ENCODE measurements around the gene BLTP2. TPM values are rescaled to one million over a fixed set of nuclear protein-coding genes. Genes with fewer than 3 reads are reported as not detected.
A peak's percentile ranks its signal among the peaks of the same experiment; 100 is the strongest.
"Not testable (repeated sequence)": the region's sequence is repeated elsewhere in the genome, so short reads cannot be mapped to it uniquely, and the experiment has no call there.

BLTP2 gene
- total RNA-seq, 1 experiment from 2014 or later: 139 TPM

GRCh38 chr17:28661635-28662526 lies 16.9 kb upstream of the BLTP2 start, which contains the start of the genes SDF2 and SUPT6H (continued):
- peak; percentile 77; the same call in 1 of the 2 replicates for TF ChIP-seq GABPB1 (CRISPR knock-in tag; IDR thresholded peaks at IDR 0.05)
- no peak for TF ChIP-seq PRDM15 (CRISPR knock-in tag; IDR thresholded peaks at IDR 0.05)
- TF ChIP-seq, protein P1, sequence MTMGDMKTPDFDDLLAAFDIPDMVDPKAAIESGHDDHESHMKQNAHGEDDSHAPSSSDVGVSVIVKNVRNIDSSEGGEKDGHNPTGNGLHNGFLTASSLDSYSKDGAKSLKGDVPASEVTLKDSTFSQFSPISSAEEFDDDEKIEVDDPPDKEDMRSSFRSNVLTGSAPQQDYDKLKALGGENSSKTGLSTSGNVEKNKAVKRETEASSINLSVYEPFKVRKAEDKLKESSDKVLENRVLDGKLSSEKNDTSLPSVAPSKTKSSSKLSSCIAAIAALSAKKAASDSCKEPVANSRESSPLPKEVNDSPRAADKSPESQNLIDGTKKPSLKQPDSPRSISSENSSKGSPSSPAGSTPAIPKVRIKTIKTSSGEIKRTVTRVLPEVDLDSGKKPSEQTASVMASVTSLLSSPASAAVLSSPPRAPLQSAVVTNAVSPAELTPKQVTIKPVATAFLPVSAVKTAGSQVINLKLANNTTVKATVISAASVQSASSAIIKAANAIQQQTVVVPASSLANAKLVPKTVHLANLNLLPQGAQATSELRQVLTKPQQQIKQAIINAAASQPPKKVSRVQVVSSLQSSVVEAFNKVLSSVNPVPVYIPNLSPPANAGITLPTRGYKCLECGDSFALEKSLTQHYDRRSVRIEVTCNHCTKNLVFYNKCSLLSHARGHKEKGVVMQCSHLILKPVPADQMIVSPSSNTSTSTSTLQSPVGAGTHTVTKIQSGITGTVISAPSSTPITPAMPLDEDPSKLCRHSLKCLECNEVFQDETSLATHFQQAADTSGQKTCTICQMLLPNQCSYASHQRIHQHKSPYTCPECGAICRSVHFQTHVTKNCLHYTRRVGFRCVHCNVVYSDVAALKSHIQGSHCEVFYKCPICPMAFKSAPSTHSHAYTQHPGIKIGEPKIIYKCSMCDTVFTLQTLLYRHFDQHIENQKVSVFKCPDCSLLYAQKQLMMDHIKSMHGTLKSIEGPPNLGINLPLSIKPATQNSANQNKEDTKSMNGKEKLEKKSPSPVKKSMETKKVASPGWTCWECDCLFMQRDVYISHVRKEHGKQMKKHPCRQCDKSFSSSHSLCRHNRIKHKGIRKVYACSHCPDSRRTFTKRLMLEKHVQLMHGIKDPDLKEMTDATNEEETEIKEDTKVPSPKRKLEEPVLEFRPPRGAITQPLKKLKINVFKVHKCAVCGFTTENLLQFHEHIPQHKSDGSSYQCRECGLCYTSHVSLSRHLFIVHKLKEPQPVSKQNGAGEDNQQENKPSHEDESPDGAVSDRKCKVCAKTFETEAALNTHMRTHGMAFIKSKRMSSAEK (CRISPR knock-in tag; IDR thresholded peaks at IDR 0.05; ENCODE audit: borderline replicate concordance): no peak
- TF ChIP-seq, protein P2, sequence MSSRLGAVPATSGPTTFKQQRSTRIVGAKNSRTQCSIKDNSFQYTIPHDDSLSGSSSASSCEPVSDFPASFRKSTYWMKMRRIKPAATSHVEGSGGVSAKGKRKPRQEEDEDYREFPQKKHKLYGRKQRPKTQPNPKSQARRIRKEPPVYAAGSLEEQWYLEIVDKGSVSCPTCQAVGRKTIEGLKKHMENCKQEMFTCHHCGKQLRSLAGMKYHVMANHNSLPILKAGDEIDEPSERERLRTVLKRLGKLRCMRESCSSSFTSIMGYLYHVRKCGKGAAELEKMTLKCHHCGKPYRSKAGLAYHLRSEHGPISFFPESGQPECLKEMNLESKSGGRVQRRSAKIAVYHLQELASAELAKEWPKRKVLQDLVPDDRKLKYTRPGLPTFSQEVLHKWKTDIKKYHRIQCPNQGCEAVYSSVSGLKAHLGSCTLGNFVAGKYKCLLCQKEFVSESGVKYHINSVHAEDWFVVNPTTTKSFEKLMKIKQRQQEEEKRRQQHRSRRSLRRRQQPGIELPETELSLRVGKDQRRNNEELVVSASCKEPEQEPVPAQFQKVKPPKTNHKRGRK (CRISPR knock-in tag; IDR thresholded peaks at IDR 0.05; ENCODE audit: borderline replicate concordance): no peak
- TF ChIP-seq NR1H2 (CRISPR knock-in tag; IDR thresholded peaks at IDR 0.05): no peak
- no peak for TF ChIP-seq GTF2I (CRISPR knock-in tag; conservative IDR thresholded peaks at IDR 0.05)
- TF ChIP-seq, protein P3, sequence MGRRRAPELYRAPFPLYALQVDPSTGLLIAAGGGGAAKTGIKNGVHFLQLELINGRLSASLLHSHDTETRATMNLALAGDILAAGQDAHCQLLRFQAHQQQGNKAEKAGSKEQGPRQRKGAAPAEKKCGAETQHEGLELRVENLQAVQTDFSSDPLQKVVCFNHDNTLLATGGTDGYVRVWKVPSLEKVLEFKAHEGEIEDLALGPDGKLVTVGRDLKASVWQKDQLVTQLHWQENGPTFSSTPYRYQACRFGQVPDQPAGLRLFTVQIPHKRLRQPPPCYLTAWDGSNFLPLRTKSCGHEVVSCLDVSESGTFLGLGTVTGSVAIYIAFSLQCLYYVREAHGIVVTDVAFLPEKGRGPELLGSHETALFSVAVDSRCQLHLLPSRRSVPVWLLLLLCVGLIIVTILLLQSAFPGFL (CRISPR knock-in tag; IDR thresholded peaks at IDR 0.05; ENCODE audit: borderline replicate concordance): no peak
- peak; percentile 69; the same call in 1 of the 2 replicates for TF ChIP-seq ARID4B (CRISPR knock-in tag; IDR thresholded peaks at IDR 0.05; ENCODE audit: borderline replicate concordance)

DNA sequence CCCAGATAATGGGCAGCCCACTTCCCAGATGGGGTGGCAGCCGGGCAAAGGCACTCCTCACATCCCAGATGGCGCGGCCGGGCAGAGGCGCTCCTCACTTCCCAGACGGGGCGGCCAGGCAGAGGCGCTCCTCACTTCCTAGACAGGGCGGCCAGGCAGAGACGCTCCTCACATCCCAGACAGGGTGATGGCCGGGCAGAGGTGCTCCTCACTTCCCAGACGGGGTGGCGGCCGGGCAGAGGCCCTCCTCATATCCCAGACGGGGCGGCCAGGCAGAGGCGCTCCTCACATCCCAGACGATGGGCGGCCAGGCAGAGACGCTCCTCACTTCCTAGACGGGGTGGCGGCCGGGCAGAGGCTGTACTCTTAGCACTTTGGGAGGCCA lies 14.5 kb upstream of the BLTP2 start:
- ATAC-seq; CTCF ChIA-PET; H3K27ac Mint-ChIP-seq; H3K4me3 Mint-ChIP-seq; POLR2A ChIA-PET; DNase-seq (ENCODE audit: low spot score); H3K27me3 Mint-ChIP-seq (ENCODE audit: low read depth): not testable (repeated sequence)
- Mint-ChIP-seq H3K36me3 (peaks cover 35% of the 10 kb centered on the region), H3K4me1 (peaks cover 20% of the 10 kb centered on the region), H3K9me3 (peaks cover 21% of the 10 kb centered on the region)

- Mint-ChIP-seq H3K36me3 (peaks cover 35% of the 10 kb centered on the region), H3K4me1 (peaks cover 18% of the 10 kb centered on the region), H3K9me3 (peaks cover 21% of the 10 kb centered on the region)
- H3K27ac Mint-ChIP-seq; POLR2A ChIA-PET; H3K4me3 Mint-ChIP-seq; H3K27me3 Mint-ChIP-seq (ENCODE audit: low read depth); CTCF ChIA-PET; ATAC-seq: not testable (repeated sequence)
- DNase-seq (ENCODE audit: low spot score): peak; percentile 19
Measured at GRCh38 chr17:28658766-28659496, 14.0 kb upstream of the BLTP2 start.

- peaks cover 35% of the 10 kb centered on the region for H3K36me3 Mint-ChIP-seq
- H3K4me1 Mint-ChIP-seq: peaks cover 14% of the 10 kb centered on the region
- ATAC-seq; POLR2A ChIA-PET; H3K27me3 Mint-ChIP-seq (ENCODE audit: low read depth); DNase-seq (ENCODE audit: low spot score); CTCF ChIA-PET; H3K27ac Mint-ChIP-seq; H3K4me3 Mint-ChIP-seq: not testable (repeated sequence)
- H3K9me3 Mint-ChIP-seq: peaks cover 21% of the 10 kb centered on the region
Measured at GRCh38 chr17:28658342-28658741, 13.4 kb upstream of the BLTP2 start.

Measured in WTC11 (cell line).